NCI-H146 treated with DMSO at 0.1 percent for 48 hours (cell line): ENCODE measurements around the gene SBF1.

Experiments
- DNase-seq: peaks from one replicate; lab custom pipeline; 2025; ENCODE audit not compliant: unreplicated experiment; lab: John Stamatoyannopoulos, UW

SBF1 gene

DNA sequence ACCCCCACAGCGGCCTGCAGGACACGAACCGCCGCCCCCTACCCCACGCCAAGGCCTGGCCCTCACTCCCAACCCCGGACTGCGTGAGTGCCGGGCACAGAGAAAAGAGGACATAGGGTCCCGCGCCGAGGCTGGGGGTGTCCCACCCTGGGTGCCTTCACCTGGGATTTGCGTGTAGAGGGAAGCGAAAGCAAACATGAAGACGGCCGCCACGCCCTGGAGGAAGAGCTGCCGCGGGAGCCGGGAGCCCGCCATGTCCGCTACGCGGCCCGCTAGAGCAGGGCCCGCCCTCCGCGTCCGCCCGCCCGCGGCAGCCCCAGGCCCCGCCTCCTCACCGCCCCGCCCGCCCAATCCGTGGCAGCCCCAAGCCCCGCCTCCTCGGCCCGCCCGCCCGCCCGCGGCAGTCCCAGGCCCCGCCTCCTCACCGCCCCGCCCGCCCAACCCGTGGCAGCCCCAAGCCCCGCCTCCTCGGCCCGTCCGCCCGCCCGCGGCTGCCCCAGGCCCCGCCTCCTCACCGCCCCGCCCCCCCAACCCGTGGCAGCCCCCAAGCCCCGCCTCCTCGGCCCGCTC is 32.7 kb upstream of the SBF1 start, which contains the start of gene LMF2:
LMF2 (minus strand) TSS at position 282 of the 570 bp plus-strand sequence; CDS start at position 255, 27 bp downstream.
- DNase-seq, result peak; percentile 73

- DNase-seq, result no peak
These were observed 32.0 kb upstream of the SBF1 start for GRCh38 chr22:50506611-50507420.

DNA sequence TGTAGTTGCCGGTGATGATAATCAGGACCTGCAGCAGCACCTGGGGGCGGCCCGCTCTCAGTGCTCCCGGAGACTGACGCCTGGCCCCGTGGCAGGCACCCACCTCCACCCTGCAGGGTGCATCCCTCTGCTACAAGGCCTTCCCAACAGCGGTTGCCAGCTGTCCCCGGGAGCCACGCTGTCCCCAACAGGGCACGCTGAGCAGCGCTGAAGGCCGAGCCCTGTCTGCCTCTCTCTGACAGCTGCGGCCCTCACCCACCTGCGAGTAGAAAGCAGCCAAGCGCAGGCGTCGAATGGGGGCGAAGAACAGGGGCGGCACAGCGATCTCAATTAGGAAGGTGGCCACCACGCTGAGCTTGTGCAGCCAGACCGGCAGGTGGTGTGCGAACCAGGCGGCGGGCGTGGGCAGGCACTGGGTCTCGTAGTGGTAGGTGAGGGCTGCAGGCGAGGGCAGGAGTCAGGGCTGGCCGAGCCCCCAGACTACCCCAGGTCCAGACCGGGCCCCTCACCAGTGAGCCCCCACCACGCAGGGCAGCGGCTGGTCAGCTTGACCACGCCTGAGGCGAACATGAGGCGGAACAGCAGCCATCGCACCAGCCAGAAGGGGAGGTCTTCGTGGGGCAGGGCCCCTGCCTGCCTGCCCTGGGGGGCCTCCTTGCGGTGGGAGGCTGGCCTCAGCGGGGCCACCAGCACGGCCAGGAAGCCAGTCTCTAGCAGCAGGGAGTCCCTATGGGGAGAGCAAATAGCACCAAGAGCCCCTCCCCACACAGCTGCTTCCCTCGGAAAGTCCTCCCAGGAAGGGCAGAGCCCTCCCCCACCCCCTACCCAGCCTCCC is 31.2 kb upstream of the SBF1 start:
- DNase-seq, result peak; percentile 86

DNA sequence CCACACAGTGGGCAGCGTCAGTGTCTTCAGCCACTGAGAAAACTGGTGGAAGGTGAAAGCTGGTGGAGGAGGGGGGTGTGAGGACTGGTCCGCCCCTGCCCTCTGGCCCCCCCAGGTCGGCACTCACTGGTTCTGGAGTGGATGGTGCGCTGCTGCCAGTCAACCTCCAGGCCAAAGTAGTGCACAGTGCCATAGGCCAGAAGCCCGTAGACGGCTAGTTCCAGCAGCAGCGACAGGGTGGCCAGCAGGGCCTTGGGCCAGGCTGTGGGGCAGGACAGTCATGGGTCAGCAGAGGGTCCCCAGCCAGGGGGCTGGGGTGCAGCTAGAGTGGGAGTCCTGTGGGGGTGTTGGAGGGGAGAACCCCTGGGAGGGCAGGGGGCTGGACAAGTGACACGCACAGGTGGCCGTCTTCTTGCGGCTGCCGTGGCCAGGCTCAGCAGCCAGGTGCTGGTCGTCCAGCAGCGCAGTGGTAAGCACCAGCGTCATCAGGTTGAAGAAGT is 30.5 kb upstream of the SBF1 start:
- DNase-seq, result no peak

DNA sequence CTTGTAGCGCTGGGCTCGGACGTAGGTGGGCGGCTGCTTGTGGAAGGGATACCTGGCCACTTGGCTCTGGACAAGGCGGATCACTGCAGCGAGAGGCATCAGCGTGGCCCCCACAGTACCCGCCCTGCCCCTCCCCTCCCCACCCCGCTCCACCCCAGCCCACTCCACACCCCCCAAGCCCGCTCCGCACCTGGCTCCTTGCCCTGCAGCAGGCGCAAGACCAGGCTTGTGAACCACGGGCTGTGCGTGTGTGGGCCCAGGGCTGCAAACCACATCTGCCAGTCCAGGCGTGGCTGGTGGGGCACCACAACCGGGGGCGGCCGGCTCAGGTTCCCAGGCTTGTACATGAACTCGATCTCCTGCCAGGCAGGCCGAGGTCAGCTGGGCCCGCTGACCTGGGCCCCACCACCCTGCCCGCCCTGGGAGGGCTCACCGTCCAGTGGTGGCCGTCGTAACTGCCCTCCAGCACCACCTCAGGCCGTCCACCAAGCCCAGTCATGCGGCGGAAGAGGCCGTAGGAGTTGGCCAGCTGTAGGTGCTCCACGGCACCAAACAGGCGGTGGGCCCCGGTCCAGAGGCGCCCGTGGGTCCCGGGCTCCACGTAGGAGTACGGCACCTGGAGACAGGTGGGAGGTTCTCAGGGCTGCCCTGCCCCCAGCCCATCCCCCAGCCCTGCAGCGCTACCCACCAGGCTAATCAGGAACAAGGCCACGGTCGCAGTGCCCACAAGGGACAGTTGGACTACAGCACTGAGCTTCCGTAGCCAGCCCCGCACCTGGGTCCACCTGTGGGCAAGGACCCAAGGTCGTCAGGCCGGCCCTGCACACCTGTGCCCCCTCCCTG is 29.8 kb upstream of the SBF1 start:
- DNase-seq, result no peak

- no peak for DNase-seq
These were observed 28.8 kb upstream of the SBF1 start for GRCh38 chr22:50503475-50504145.

DNA sequence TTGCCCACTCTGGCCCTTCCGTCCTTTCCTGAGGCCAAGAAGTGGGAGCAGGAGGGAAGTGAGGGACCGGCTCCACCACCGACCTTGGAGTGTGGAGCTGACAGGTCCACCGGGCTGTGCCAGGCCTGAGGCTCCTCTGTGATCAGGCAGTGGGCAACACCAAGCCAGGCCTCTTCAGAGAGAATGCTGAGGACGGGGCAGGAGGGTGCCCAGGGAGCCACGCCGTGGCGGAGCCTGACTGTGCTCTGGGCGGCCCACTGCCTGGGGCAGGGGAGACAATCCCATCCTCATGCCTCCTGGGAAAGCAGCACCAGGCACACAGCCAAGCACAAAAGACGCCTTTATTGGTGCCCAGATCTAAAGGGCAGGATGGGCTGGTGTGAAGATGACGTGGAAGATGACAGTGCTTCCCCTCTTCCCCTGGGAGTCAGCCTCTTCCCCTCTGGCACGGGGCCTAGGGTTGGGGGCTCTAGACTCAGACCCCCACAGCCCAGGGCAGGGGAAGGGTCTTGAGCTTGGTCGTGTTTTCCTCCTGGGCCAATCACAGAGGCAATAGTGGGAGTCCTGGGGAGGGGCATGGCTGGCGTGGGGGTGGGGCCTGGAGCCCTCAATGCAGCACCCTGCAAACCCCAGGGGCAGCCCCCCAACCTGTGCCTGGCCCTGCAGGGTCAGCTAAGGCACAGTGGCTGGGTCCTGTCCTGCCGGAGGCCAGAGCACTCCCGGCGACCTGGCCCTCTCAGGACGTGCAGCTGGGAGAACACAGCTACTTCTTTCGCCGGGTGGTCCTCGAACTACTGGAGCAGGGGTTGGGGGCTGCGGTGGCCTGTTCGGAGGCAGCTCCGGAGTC is 28.0 kb upstream of the SBF1 start:
- no peak for DNase-seq

DNA sequence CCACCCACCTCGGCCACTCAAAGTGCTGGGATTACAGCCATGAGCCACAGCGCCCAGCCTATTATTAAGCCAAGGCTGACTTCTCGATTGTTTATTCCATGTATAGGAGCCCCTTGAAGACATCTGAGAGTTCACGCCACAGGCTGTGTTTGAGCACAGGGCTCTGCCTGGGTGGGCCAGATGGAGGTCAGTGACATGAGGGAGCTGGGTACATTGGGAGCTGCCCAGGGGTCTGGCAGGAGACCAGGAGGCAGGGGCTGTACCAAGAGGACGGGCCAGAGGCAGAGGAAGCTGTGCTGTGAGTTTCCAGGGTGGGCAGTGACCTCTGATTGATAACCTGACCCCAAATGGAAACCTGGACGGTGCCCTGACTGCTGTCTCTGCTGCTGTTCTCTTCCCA is 27.3 kb upstream of the SBF1 start:
- DNase-seq, result no peak

DNA sequence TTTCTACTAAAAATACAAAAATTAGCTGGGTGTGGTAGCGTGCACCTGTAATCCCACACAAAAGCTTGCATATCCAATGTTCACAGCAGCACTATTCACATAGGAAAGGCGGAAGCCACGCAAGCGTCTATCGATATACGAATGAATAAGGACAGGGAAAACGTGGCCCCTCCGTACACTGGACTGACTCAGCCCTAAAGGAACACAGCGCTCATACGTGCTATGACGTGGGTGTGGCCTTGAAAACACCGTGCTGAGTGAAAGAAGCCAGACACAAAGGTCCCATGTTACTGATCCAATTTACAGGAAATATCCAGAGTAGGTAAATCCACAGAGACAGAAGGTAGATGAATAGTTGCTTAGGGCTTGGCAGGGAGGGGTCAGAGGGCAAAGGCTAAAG is 25.6 kb upstream of the SBF1 start:
- DNase-seq, result no peak

- peak; percentile 18 for DNase-seq
These were observed 23.6 kb upstream of the SBF1 start for GRCh38 chr22:50498322-50498890.

GRCh38 chr22:50497093-50497492 is 22.3 kb upstream of the SBF1 start:
- DNase-seq, result no peak

DNA sequence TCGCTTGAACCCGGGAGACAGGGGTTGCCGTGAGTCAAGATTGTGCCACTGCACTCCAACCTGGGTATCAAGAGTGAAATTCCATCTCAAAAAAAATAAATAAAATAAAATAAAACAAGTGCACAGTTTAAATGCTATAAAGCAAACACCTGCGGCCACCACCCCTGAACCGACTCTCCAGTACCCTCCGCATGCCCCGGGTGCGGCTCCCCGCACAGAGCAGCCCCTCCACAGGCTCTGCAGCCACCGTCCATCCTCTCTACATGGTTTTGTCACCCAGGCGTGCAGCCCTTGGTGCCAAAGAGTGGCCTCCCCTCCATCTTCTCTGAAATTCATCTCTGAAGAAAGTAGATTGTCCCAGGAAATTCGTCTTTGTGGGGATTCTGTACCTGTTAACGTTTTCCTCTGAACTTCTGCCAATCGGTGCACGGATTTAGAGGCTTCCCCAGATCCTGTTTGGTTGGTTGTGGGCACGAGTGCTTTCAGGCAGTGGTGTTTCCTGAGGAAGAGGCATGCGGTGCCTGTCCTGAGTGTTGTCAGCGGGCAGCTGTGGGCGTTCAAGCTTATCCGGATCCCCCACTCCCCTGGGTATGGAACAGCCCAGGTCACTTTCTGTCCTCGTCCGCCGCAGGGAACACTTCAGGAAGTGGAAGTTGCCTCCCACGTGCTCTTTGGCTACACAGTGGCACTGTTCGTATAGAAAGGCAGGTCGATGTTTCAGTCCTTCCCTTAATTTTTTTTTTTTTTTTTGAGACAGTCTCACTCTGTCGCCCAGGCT is 15.9 kb upstream of the SBF1 start:
- DNase-seq, result no peak

- no peak for DNase-seq
These were observed 14.8 kb upstream of the SBF1 start for GRCh38 chr22:50489363-50490243.

DNA sequence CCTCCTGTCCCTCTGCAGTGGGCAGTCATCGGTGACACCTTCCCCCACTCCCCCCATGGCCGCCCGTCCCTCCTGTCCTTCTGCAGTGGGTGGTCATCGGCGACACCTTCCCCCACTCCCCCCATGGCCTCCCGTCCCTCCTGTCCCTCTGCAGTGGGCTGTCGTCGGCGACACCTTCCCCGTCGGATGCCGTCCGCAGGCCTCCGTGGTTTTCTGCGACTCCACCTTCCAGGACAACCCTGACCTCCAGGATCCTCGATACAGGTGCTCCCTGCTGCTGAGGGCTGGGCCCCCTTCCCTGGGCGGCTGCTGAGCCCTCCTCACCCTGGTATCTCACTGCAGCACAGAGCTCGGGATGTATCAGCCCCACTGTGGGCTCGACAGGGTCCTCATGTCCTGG is 14.1 kb upstream of the SBF1 start:
- DNase-seq, result no peak

- DNase-seq, result no peak
These were observed 13.3 kb upstream of the SBF1 start for GRCh38 chr22:50488006-50488677.

GRCh38 chr22:50487290-50488005 is 12.6 kb upstream of the SBF1 start:
- no peak for DNase-seq
